ENCODE measurements around the gene CDRT4. TPM values are rescaled to one million over a fixed set of nuclear protein-coding genes. Genes with fewer than 3 reads are reported as not detected.

Gene CDRT4
- total and polyA plus RNA-seq, 2 donors (not counting 3 experiments of a cell fraction or from before 2014, with no cell fraction given) = 11.5 to 13.6 TPM

GRCh38 chr17:15441315-15441714 is 26.1 kb downstream of the CDRT4 start:
- Histone ChIP-seq H3K36me3 (ENCODE audit: control insufficient read depth in 2 of 2, extremely low read depth in 1 of 2, insufficient read depth in 2 of 2, low read length in 2 of 2) (peaks cover 0 to 2% of the 10 kb centered on the region in 2 experiments), H3K9ac (replicated peaks; ENCODE audit: extremely low read depth, insufficient read depth, low read length) (no peak overlapping the region), H3K4me1 (ENCODE audit: control insufficient read depth, extremely low read depth, insufficient read depth, low read length) (peaks cover 44% of the 10 kb centered on the region), H3K79me2 (ENCODE audit: control insufficient read depth, insufficient read depth, low read length) (no peaks in the 10 kb centered on the region), H3K4me2 (ENCODE audit: insufficient read depth, low read length) (no peak overlapping the region), H3K9me1 (replicated peaks; ENCODE audit: control insufficient read depth, extremely low read depth, insufficient read depth, low read length) (no peaks in the 10 kb centered on the region), H3K4me3 (replicated peaks in 1 of 3; ENCODE audit: insufficient read depth in 1 of 3, low read depth in 1 of 3, low read length in 3 of 3) (no peak overlapping the region), H2AFZ (ENCODE audit: low read depth, low read length) (no peak overlapping the region), H3K27ac (ENCODE audit: insufficient read depth, low read depth, low read length) (peak overlapping the region; percentile 26), H4K20me1 (replicated peaks; ENCODE audit: control insufficient read depth, extremely low read depth, insufficient read depth, low read length) (no peaks in the 10 kb centered on the region), H3K9me3 (replicated peaks; ENCODE audit: control insufficient read depth, insufficient read depth, low read length) (no peaks in the 10 kb centered on the region), H3K27me3 (ENCODE audit: control insufficient read depth in 2 of 2, insufficient read depth in 2 of 2, low read length in 2 of 2) (no peaks in the 10 kb centered on the region)
- dilution Hi-C loops (cut with MboI; ENCODE audit: extremely low pct_ligation_motif_present, low sequenced_read_pairs) = no loop called here
- intact Hi-C loops (cut with micrococcal nuclease) = no loop called here
- peak; percentile 89 for FAIRE-seq
- no TSS peak for BruUV-seq (replicated peaks)
- peak; percentile 74 for DNase-seq (ENCODE audit: low read depth, low spot score)
- CTCF ChIA-PET = interaction anchor here (1.1 to 1.6 kb wide), 2 partner anchors 42 to 62 kb away, joined by 3 to 6 read pairs; no protein-coding TSS in a partner anchor
- POLR2A ChIA-PET = no interaction called here
- TF ChIP-seq FOS (IDR thresholded peaks at IDR 0.05; ENCODE audit: borderline replicate concordance, insufficient read depth, low read length) = peak; percentile 62
- peak; percentile 34 for TF ChIP-seq JUN (IDR thresholded peaks at IDR 0.05; ENCODE audit: borderline replicate concordance, insufficient read depth, insufficient read length, low read depth)
- TF ChIP-seq POLR2A (IDR thresholded peaks at IDR 0.05; ENCODE audit: low read depth, low read length) = no peak
- peak; percentile 80 for TF ChIP-seq GATA2 (IDR thresholded peaks at IDR 0.05; ENCODE audit: insufficient read depth, insufficient read length, low read depth, low read length)
- TF ChIP-seq EZH2 (IDR thresholded peaks at IDR 0.05; ENCODE audit: borderline replicate concordance, low read depth, low read length, severe bottlenecking) = no peak
- TF ChIP-seq POLR2AphosphoS5 (IDR thresholded peaks at IDR 0.05; ENCODE audit: insufficient read depth, low read depth, low read length) = peak; percentile 42

DNA sequence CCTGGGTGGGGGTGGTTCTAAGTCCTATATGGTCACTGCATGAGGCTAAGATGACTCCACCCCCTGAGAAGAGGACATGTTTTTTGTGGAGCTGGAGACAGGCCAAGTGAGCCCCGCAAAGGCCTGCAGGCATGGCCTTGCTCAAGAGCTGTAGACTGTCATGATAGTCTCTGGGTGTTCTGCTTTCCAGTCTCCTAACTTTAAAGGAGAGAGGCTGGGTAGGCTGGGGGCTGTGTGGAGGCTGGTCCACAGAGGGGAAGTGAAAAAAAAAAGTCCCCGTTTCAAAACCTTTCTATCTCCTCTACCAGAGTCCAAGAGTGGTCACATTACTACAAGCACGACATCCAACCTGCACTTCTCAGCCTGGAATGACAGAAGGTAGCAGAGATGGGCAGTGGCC is 27.1 kb downstream of the CDRT4 start:
- intact Hi-C loops (cut with micrococcal nuclease) = no loop called here
- H3K36me3 ChIP-seq (ENCODE audit: control insufficient read depth in 2 of 2, extremely low read depth in 1 of 2, insufficient read depth in 2 of 2, low read length in 2 of 2) = peaks cover 0 to 2% of the 10 kb centered on the region in 2 experiments
- dilution Hi-C loops (cut with MboI; ENCODE audit: extremely low pct_ligation_motif_present, low sequenced_read_pairs) = no loop called here
- no peak overlapping the region for H3K4me2 ChIP-seq (ENCODE audit: insufficient read depth, low read length)
- H3K9ac ChIP-seq (replicated peaks; ENCODE audit: extremely low read depth, insufficient read depth, low read length) = no peak overlapping the region
- no peaks in the 10 kb centered on the region for H3K27me3 ChIP-seq (ENCODE audit: control insufficient read depth in 2 of 2, insufficient read depth in 2 of 2, low read length in 2 of 2)
- POLR2A ChIA-PET = no interaction called here
- no peak overlapping the region for H3K4me3 ChIP-seq (replicated peaks in 1 of 3; ENCODE audit: insufficient read depth in 1 of 3, low read depth in 1 of 3, low read length in 3 of 3)
- no peak for DNase-seq (ENCODE audit: low read depth, low spot score)
- FAIRE-seq = no peak
- TF ChIP-seq POLR2A (IDR thresholded peaks at IDR 0.05; ENCODE audit: low read depth, low read length) (no peak), FOS (IDR thresholded peaks at IDR 0.05; ENCODE audit: borderline replicate concordance, insufficient read depth, low read length) (no peak), JUN (IDR thresholded peaks at IDR 0.05; ENCODE audit: borderline replicate concordance, insufficient read depth, insufficient read length, low read depth) (no peak), MYC (IDR thresholded peaks at IDR 0.05; ENCODE audit: low read depth, low read length) (no peak), EZH2 (IDR thresholded peaks at IDR 0.05; ENCODE audit: borderline replicate concordance, low read depth, low read length, severe bottlenecking) (no peak), GATA2 (IDR thresholded peaks at IDR 0.05; ENCODE audit: insufficient read depth, insufficient read length, low read depth, low read length) (no peak), POLR2AphosphoS5 (IDR thresholded peaks at IDR 0.05; ENCODE audit: insufficient read depth, low read depth, low read length) (no peak)
- TF ChIP-seq, protein P1, sequence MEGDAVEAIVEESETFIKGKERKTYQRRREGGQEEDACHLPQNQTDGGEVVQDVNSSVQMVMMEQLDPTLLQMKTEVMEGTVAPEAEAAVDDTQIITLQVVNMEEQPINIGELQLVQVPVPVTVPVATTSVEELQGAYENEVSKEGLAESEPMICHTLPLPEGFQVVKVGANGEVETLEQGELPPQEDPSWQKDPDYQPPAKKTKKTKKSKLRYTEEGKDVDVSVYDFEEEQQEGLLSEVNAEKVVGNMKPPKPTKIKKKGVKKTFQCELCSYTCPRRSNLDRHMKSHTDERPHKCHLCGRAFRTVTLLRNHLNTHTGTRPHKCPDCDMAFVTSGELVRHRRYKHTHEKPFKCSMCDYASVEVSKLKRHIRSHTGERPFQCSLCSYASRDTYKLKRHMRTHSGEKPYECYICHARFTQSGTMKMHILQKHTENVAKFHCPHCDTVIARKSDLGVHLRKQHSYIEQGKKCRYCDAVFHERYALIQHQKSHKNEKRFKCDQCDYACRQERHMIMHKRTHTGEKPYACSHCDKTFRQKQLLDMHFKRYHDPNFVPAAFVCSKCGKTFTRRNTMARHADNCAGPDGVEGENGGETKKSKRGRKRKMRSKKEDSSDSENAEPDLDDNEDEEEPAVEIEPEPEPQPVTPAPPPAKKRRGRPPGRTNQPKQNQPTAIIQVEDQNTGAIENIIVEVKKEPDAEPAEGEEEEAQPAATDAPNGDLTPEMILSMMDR (IDR thresholded peaks at IDR 0.05; ENCODE audit: extremely low read depth in 1 of 2, insufficient read depth in 1 of 2, low read depth in 1 of 2, low read length in 2 of 2) = no peak
- TF ChIP-seq, protein P2, sequence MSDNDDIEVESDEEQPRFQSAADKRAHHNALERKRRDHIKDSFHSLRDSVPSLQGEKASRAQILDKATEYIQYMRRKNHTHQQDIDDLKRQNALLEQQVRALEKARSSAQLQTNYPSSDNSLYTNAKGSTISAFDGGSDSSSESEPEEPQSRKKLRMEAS (IDR thresholded peaks at IDR 0.05; ENCODE audit: insufficient read depth, insufficient read length) = no peak
- no peak overlapping the region for H2AFZ ChIP-seq (ENCODE audit: low read depth, low read length)
- H3K4me1 ChIP-seq (ENCODE audit: control insufficient read depth, extremely low read depth, insufficient read depth, low read length) = peaks cover 39% of the 10 kb centered on the region
- no peaks in the 10 kb centered on the region for H3K9me1 ChIP-seq (replicated peaks; ENCODE audit: control insufficient read depth, extremely low read depth, insufficient read depth, low read length)
- no peaks in the 10 kb centered on the region for H3K79me2 ChIP-seq (ENCODE audit: control insufficient read depth, insufficient read depth, low read length)
- H3K9me3 ChIP-seq (replicated peaks; ENCODE audit: control insufficient read depth, insufficient read depth, low read length) = no peaks in the 10 kb centered on the region
- H3K27ac ChIP-seq (ENCODE audit: insufficient read depth, low read depth, low read length) = no peak overlapping the region
- CTCF ChIA-PET = interaction anchor here (1.1 to 1.6 kb wide), 2 partner anchors 41 to 63 kb away, joined by 3 to 6 read pairs; no protein-coding TSS in a partner anchor
- BruUV-seq (replicated peaks) = no TSS peak
- H4K20me1 ChIP-seq (replicated peaks; ENCODE audit: control insufficient read depth, extremely low read depth, insufficient read depth, low read length) = no peaks in the 10 kb centered on the region

Measured in endothelial cell of umbilical vein (primary cell).